NCI-H748 (cell line): ENCODE results near the gene RNF212B.
A peak's percentile ranks its signal among the peaks of the same experiment; 100 is the strongest.

ENCODE experiments used
- DNase-seq: peaks from one replicate; lab custom pipeline; 2025; ENCODE audit not compliant: unreplicated experiment; lab: John Stamatoyannopoulos, UW

Gene RNF212B

DNA sequence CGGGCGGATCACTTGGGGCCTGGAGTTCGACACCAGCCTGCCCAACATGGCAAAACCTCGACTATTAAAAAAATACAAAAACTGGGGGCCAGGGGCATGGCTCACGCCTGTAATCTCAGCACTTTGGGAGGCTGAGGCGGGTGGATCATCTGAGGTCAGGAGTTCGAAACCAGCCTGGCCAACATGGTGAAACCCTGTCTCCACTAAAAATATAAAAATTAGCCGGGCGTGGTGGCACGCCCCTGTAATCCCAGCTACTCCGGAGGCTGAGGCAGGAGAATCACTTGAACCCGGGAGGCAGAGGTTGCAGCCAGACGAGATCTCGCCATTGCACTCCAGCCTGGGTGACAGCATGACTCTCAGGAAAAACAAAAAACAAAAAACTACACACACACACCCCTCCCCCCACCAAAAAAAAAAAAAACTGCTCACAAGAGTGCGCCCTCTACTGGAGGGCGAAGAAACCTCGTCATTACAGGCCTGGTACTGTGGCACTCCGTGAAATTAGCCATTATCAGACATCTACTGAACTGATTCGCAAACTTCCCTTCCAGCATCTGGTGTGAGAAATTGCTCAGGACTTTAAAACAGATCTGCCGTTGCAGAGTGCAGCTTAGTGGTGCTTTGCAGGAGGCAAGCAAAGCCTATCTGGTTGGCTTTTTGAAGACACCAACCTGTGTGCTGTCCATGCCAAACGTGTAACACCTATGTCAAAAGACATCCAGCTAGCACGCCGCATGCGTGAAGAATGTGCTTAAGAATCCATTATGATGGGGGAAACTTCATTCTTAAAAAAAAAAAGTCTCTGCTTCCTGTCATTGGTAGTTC is 57.2 kb downstream of the RNF212B start:
- DNase-seq = peak; percentile 55

GRCh38 chr14:23296012-23296777 is 58.5 kb downstream of the RNF212B start:
- DNase-seq = no peak

GRCh38 chr14:23297096-23297495 is 59.4 kb downstream of the RNF212B start:
- DNase-seq = no peak

- no peak for DNase-seq
These were observed 60.0 kb downstream of the RNF212B start for GRCh38 chr14:23297611-23298277.

DNA sequence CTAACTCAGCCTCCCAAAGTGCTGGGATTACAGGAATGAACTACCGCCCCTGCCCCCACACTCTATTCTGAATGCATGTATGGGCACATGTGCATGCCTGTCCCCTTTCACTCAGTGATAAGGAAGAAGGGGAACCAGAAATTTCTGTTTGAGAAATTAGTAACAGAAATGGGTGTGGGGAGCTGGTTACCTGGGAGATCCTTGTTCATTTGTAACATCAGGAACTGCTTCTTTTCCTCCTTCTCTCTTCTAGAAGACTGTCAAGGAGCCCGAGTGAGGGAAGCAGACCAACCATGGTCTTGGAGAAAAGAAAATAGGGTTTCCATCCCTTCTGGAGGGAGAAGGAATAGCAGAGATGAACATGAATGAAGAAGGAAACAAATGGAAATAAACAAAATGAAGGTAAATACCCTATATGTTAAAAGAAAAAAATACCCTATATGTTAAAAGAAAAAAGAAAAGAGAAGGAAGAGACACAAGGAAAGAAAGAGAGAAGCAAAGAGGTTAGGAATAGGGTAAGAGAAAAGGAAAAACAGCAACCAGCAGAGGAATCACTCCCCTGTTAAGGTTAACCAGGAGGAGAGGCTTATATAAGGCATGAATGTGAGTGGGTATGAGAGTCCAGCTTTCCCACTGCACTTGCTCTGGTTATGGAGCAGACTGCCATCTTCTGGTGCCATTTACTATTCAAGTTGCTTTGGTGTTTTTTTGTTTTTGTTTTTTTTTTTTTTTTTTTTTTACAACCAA is 61.6 kb downstream of the RNF212B start:
- peak; percentile 43 for DNase-seq

GRCh38 chr14:23299986-23300686 is 62.4 kb downstream of the RNF212B start:
- no peak for DNase-seq

DNA sequence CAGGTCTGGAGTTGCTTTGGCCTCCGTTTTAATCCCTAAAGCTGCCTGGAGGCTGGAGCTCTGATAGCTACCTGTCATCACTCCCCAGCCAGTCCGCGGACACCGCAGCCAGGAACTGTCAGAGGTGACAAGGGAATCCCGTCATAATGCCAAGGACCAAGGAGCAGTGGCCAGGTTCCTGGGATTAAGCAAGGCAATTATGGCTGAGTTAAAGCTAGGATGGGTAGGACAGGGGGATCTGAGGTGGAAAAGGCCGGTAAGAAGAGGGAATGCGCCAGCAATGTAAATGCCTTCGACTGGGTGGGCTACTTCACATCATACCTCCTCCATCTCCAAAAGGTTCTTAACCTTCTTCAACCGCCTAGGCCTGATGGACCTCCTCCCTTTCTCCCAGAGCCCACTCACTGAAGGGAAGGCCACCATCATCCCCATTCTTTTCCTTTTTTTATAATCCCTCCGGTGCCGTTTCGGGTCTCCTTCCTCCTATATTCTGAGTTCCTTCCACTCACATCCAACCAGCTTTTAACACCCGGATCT is 63.0 kb downstream of the RNF212B start:
- DNase-seq = peak; percentile 58

- peak; percentile 99 for DNase-seq
These were observed 63.7 kb downstream of the RNF212B start for GRCh38 chr14:23301288-23301968.

DNA sequence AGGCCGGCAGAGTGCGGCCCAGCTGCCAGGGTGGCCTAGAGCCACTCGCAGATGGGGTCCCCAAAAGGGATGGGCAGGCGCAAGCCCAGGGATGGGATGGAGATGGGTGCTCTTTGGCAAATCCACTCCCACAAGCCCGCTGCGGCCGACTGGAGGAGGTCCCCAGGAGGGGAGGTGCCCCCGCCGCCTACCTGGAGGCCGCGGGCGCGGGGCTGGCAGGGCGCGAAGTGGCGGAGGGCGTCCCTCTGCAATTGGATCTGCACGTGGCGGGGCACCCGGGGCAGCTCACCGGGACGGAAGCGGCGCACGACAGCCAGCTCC is 64.2 kb downstream of the RNF212B start:
- no peak for DNase-seq

- DNase-seq = peak; percentile 88
These were observed 64.8 kb downstream of the RNF212B start, which contains the start of gene PPP1R3E for GRCh38 chr14:23302290-23303225. PPP1R3E (minus strand) TSS chr14:23302859; CDS start chr14:23302576, 283 bp downstream.

DNA sequence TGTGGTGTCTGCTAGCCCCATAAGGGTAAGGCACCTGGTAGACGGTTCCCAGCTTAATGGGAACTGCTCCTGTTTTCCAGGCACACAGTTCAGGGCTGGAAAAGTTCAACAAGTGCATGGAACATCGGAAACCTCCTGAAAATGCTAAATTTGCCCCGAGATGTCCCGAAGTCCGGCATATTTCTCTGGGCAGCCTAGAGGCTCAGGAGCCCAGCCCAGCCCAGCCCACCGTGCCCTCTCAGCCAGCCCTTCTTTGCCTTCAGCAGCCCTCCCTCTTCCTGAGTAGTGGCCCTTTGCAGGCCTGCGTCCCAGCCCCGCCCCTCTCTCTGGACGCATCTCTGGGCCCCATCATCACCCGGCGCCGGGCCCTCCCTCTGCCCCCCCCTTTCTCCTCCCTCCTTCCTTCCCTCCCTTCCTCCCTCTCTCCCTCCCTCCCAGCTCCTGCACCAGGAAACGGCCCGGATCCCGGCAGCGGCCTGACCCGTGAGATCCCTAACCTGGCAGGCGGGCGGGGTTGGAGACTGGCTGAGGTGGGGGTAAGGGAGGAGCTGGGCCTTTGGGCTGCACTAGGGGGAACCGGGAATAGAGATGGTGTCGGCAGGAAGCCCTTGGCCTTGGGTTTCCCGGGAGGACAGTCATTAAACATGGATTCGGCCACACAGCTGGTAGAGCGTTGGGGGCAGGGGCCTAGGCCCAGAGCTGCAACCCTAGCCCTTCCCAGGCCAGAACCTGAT is 68.8 kb downstream of the RNF212B start, which contains the start of gene BCL2L2:
Gene BCL2L2 (plus strand): TSS at position 422 of the 734 bp plus-strand sequence. CDS start 935 bp downstream, outside the sequence.
- DNase-seq = peak; percentile 92

DNA sequence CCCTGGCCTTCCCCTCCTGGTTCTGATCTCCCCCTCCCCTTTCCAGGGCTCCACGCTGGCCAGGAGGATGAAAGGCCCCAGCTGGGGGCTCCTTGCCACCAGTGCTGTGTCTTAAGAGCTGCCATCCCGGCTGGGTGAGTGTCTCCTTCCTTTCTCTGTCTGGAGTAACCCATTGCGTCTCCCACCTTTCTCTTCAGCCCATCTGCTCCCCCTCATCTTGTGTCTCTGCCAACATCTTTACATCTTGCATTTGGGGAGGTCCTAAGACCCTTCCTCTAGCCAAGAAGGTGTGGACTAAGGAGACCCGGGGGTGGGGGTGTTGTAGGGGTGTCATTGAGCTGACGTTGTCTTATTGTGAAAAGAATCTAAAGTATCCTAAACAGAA is 69.4 kb downstream of the RNF212B start:
- DNase-seq = no peak

DNA sequence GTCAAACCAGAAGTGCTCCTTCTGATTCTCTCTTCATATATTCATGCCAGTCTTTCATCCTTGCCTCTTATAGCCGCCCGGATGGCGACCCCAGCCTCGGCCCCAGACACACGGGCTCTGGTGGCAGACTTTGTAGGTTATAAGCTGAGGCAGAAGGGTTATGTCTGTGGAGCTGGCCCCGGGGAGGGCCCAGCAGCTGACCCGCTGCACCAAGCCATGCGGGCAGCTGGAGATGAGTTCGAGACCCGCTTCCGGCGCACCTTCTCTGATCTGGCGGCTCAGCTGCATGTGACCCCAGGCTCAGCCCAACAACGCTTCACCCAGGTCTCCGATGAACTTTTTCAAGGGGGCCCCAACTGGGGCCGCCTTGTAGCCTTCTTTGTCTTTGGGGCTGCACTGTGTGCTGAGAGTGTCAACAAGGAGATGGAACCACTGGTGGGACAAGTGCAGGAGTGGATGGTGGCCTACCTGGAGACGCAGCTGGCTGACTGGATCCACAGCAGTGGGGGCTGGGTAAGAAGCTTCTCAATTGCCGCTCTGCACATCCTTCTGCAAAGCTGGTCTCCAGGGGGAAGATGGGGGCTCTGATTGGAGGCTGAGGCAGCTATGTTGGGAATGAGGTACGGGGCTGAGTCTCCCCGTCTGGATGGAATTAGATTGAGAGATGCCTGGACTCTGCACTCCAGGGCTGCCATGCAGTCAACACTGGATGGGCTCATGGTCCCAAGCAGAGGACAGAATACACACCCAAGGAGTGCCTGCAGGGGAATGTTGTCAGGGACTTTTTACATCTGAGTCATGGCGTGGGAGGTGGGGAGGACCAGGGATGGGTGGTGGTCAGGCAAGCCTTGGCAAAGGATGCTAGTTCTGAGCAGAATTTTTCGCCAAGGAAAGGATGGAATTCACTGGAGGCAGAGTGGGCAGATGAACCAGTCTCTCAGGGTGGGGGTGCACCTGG is 70.2 kb downstream of the RNF212B start:
- DNase-seq = no peak

DNA sequence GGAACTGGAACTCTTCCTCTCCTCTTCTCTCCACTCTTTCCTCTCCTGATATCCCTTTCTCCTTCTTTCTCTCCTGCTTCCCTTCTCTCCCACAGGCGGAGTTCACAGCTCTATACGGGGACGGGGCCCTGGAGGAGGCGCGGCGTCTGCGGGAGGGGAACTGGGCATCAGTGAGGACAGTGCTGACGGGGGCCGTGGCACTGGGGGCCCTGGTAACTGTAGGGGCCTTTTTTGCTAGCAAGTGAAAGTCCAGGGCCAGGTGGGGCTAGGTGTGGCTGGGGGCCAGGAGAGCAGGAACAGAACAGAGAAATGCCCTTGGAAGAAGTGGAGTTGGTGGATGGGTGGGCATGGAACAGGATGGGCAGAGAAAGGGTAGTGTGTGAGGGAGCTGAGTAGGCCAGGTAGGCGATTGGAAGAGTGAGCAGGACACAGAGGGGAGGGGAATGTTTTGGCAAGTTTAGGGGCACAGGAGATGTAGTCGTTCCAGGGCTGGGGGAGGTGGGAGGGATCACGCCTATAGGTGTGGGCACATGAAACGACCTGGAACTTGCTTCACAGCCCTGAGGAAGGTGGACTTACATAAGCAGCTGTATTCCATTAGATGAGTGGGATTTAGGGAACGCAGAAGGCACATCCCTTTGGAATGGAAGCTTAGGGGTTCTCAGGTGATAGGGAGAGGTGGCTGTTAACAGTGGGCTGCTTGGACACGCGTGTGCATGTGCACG is 71.1 kb downstream of the RNF212B start:
- no peak for DNase-seq

- DNase-seq = no peak
These were observed 72.8 kb downstream of the RNF212B start for GRCh38 chr14:23310546-23310945.

- DNase-seq = no peak
These were observed 78.6 kb downstream of the RNF212B start for GRCh38 chr14:23316300-23316699.
